ENCODE results near the gene ARHGEF3.

The ARHGEF3 gene

DNA sequence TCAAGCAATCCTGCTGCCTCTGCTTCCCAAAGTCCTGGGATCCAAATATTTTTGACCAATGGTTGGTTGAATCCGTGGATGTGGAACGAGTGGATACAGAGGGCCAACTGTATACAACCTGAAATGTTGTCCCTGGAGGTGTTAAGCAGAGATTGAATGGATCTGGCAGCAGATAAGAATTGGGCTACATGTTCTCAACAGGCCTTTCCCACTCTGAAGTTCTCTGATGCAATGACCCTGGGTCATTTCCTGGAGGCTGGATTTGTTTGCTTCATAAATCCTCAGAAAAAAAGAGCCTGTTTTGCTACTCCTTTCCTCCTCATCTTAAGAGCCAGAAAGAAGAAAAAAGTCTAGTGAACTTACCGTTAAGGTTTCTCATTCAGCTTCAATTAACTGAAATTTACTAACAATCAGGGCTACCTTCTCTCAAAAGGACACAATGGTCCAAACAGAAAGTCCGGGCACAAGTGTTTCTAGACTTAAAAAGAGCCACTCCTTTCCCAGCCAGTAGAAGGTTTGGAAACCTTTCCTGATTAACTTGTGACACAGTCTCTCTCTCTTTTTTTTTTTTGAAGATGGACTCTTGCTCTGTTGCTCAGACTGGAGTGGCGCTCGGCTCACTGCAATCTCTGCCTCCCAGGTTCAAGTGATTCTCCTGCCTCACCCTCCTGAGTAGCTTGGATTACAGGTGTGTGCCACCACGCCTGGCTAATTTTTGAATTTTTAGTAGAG, 6.5 kb downstream of the ARHGEF3 start:
- FAIRE-seq = no peak

DNA sequence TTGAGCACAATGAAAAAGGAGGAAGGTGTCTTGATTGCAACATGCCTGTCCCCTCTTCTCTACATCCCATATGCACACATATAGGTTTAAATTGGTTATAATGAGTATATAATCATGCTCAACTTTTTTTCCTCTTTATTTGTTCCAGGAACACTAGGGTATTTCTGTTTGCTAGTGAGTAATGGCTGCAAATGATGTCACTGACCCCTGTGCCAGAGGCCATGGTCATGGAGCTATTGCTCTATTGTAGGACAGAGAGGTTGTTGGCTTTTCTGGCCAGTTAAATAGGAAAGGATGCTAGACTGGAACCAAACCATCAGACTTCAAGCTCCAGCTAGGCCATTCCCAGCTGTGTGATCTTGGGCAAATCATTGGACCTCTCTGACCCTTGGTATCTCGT, 9.6 kb downstream of the ARHGEF3 start:
- FAIRE-seq = no peak

- no peak for FAIRE-seq
Measured at GRCh38 chr3:56790016-56790821, 11.5 kb downstream of the ARHGEF3 start.

- FAIRE-seq = no peak
Measured at GRCh38 chr3:56789076-56789475, 12.7 kb downstream of the ARHGEF3 start.

GRCh38 chr3:56788521-56788920, 13.2 kb downstream of the ARHGEF3 start:
- no peak for FAIRE-seq

DNA sequence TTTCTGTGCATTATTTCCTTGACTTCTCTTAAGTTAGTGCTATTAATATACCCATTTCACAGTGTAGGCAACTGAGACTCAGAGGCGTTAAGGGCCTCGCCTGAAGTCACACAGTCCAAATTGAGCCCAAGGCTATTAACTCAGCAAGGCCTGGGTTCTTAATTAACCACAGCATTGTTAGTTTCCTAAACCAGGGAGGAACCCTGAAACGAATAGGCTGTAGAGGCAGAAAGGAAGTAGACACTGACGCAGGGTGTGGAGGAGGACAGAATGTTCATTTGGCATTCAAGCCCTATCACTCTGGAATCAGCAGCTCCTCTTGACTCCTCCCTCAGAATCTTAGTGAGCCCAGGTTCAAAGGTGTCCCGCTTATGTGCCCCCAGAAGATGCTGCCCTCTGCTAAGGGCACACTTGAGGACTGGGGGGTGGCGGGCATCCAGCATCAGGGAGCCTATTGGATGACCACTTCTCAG, 13.9 kb downstream of the ARHGEF3 start:
- no peak for FAIRE-seq

GRCh38 chr3:56787258-56787775, 14.4 kb downstream of the ARHGEF3 start:
- FAIRE-seq = no peak

DNA sequence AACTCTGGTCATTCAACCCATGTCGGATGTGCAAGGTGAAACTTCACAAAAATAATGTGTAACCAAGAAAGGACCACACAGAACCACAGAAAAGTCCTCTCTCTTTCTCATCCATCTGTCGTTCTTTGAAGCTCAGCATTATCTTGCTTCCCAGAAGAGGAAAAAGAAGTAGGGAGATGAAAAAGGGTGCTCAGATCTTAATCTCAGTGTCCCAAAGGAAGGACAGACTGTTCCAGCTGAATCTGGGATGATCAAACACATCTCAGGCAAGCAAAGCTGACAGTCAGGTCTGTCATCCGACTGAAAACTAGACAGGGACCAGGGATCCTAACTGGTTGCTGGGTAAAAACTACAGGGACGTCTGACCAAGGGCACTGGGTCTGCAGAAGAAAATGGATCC, 16.2 kb downstream of the ARHGEF3 start:
- no peak for FAIRE-seq

DNA sequence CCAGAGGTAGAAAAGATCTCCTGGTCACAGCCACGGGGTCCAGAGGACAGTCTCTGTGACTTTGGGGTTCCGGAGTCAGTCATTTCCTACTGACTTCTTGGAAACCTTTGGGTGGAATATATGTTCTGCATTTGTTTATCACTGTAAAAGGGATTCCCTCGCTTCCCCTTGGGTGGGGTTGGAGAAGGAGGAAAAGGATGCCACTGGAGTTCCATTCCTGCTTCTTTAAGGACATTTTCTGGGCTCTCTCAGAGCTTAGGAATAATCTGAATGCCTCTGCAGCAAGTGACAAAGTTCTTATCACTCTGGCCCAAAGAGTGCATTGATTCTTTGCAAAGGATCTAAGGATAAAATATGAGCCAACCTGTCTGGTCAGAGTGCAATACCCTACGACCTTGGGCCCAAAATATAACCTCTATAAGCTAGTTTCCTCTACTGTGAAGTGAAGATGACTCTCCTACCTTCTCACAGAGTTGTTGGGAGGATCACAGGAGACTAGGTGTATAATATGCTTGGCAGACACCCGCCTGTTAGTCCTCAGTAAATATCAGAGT, 17.2 kb downstream of the ARHGEF3 start:
- no peak for FAIRE-seq

DNA sequence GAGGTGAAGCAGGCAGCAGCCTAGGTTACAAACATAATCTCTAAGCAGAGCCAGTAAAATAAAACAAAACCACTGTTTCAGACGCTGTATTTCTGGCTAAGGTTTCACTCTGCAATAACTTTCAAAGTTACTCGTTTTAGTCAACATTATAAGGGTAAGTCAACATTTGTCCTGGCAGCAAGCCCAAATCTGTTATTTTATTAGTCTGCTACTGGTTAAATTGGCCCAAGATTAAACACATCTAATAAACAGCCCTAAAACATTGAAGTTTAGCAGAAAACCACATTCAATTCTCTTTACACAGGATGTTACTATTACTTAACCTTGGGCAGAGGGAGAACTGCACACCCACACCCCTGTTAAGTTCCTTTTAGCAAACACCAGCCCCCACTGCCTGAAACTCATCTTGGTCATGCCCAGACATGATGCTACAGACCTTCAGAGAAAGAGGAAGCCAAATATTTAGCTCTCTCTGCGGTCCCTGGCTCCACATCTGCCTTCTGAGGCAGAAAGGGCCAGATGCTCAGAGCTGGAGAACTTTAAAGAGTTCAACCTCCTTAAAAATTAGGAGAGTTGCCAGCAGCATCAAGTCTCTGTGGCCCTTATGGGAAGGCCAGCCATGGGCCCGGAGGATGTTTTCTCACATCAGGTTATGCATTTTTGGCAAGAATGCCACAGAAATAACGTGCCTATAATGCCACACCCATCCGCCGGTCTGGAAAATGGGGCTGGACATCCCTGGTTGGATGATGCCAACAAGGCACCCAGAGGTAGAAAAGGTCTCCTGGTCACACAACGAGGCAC, 17.9 kb downstream of the ARHGEF3 start:
- no peak for FAIRE-seq

DNA sequence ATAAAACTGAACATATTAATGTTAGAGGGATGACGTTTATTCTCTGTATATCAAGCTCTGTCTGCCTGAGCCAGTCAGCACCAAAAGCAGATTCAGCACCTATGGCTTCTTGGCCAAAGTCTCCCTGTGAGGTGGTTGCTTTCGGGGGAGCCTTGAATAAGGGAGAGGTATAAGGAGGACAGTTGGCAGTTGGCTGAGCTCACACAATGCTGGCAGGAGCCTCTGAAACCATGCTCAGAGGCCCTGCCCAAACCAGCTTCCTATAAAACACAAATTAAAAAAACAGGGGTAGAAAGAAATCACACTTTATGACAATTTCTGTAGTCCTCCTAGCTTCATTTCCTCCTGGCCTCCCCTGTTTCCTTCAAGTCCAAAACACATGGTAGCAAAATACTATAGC, 18.8 kb downstream of the ARHGEF3 start:
- FAIRE-seq = no peak

- no peak for FAIRE-seq
Measured at GRCh38 chr3:56782215-56782614, 19.5 kb downstream of the ARHGEF3 start.

- no peak for FAIRE-seq
Measured at GRCh38 chr3:56781762-56782161, 20.0 kb downstream of the ARHGEF3 start.

DNA sequence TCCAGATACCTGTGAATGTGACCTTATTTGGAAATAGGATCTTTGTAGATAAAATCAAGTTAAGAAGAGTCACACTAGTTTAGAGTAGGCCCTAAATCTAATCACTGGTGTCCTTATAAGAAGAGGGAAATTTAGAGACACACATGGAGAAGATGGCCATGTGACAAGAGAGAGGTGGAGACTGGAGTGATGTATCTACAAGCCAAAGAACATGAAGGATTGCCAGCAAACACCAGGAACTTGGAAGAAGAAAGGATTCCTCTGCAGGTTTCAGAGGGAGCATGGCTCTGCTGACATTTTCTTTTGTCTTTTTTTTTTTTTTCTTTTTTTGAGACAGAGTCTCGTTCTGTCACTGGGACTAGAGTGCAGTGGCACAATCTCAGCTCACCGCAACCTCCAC, 20.8 kb downstream of the ARHGEF3 start:
- FAIRE-seq = no peak

GRCh38 chr3:56778893-56779292, 22.9 kb downstream of the ARHGEF3 start:
- no peak for FAIRE-seq

GRCh38 chr3:56776556-56776950, 25.2 kb downstream of the ARHGEF3 start:
- no peak for FAIRE-seq

DNA sequence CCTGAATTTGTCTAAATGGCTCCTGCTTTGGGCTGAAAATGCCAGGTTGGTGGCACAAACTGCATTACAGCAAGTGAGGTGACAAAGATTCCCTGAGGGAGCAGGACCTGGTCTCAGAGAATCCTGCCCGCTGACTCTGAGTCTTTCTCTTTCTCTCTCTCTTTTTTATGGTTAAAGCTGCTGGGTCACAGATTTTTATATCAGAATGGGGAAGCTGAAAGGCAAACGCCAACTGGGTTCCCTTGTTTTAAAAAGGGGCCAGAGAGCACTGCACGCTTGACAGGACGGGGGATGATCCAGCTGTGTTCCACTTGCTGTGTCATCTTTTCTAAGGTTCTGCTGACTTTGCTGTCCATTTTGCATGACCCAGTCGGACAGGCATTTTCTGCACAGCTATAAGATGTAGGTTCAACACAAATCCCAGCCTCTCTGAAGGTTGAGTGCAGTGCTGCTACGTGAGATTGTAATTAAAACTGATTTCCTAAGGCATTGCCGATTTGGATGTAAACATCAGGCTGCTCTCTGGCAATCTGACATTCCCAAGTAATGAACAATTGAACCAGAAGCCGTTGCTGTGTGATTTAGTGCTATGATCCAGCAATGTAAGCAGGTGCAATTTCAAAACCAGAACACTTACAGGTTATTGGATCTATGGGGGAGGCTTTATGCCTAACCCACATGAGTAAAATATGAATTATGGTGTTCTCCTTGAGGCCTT, 25.8 kb downstream of the ARHGEF3 start:
- no peak for FAIRE-seq

GRCh38 chr3:56775445-56775837, 26.3 kb downstream of the ARHGEF3 start:
- FAIRE-seq = no peak

- FAIRE-seq = no peak
Measured at GRCh38 chr3:56773986-56774385, 27.8 kb downstream of the ARHGEF3 start.

DNA sequence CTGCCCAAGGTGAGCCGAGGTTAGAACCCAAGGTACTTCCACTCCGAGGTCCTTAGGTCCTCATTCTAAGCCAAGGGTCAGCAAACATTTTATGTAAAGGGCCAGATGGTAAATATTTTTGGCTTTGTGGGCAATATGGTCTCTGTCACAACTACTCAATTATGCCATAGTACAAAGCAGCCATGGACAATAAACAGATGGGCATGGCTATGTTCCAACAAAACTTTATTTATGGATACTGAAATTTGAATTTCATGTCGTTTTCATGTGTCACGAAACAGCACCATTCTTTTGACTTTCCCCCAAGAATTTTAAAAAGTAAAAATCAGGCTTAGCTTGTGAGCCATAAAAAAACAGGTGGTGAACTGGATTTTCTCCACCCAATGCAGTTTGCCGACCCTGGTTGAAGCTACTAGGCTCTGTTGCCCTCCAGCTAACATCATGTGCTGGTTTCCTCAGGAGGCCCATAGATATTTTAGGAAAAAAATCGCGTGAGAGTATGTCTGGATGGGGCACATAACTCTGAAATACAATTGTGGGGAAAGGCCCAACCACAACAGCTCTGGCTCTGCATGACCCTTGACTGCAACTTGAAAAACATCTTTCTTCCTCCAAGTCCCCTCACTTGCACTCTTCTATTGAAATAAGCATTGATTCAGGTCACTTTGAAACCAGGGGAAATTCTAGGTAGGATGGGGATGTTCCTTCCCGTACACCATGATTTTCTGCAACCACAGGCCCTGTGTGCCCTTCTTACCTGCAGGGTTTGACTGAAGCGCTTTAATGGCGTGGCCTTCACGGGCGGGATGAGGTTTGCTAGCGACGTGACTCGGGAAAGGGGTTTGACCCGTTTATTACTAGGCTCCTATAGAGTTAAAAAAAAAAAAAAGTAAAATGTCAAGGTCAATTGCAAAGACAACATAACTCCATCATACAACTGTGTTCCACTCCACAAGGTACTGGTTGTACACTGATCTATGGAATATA, 28.5 kb downstream of the ARHGEF3 start:
- no peak for FAIRE-seq

- FAIRE-seq = no peak
Measured at GRCh38 chr3:56771376-56771775, 30.4 kb downstream of the ARHGEF3 start.

Measured in colon (tissue), 2 donors.